NB4 (cell line): ENCODE results near the gene REEP6.

Experiments
- DNase-seq: peaks from one replicate; pipeline ENCODE4 v3.0.0; 2010; ENCODE audit warnings: low read depth
- H3K4me3 ChIP-seq: one replicate; pipeline ENCODE4 v1.5.1; 2011; ENCODE audit warnings: mild to moderate bottlenecking, low read depth, low read length, moderate library complexity
- CTCF ChIP-seq: IDR thresholded peaks from one replicate; pipeline ENCODE4 v1.5.1; 2012; ENCODE audit warnings: low read depth, low read length
- MAX ChIP-seq: IDR thresholded peaks from 2 replicates; pipeline ENCODE4 v1.6.1; 2011; ENCODE audit warnings: low read depth, low read length
- MYC ChIP-seq: IDR thresholded peaks from 2 replicates; pipeline ENCODE4 v1.6.1; 2011; ENCODE audit warnings: low read depth, low read length
- POLR2A ChIP-seq: IDR thresholded peaks from 2 replicates; pipeline ENCODE4 v1.6.1; 2011; ENCODE audit warnings: mild to moderate bottlenecking; ENCODE audit not compliant: insufficient read length; ENCODE audit errors: extremely low read depth

The REEP6 gene

GRCh38 chr19:1467490-1468273 lies 23.3 kb upstream of the REEP6 start:
- TF ChIP-seq MAX: no peak
- no peak for TF ChIP-seq MYC
- H3K4me3 ChIP-seq: no peak overlapping the region
- no peak for DNase-seq

GRCh38 chr19:1468274-1468820 lies 22.6 kb upstream of the REEP6 start:
- H3K4me3 ChIP-seq: no peak overlapping the region
- TF ChIP-seq MYC (no peak), POLR2A (no peak), MAX (no peak), CTCF (no peak)
- no peak for DNase-seq

GRCh38 chr19:1468821-1469254 lies 22.1 kb upstream of the REEP6 start:
- TF ChIP-seq MYC (no peak), POLR2A (no peak), CTCF (no peak), MAX (no peak)
- DNase-seq: no peak
- H3K4me3 ChIP-seq: no peak overlapping the region

- no peak overlapping the region for H3K4me3 ChIP-seq
- no peak for DNase-seq
- TF ChIP-seq POLR2A (no peak), MYC (no peak)
Measured at GRCh38 chr19:1469255-1470054, 21.5 kb upstream of the REEP6 start.

GRCh38 chr19:1470055-1470304 lies 21.0 kb upstream of the REEP6 start:
- DNase-seq: no peak
- H3K4me3 ChIP-seq: no peak overlapping the region
- TF ChIP-seq MAX (no peak), CTCF (no peak), MYC (no peak), POLR2A (no peak)

GRCh38 chr19:1470305-1471009 lies 20.5 kb upstream of the REEP6 start:
- no peak for DNase-seq
- H3K4me3 ChIP-seq: no peak overlapping the region
- TF ChIP-seq MYC (no peak), CTCF (no peak), MAX (no peak), POLR2A (no peak)
